ENCODE measurements around the gene MNX1.

The MNX1 gene

DNA sequence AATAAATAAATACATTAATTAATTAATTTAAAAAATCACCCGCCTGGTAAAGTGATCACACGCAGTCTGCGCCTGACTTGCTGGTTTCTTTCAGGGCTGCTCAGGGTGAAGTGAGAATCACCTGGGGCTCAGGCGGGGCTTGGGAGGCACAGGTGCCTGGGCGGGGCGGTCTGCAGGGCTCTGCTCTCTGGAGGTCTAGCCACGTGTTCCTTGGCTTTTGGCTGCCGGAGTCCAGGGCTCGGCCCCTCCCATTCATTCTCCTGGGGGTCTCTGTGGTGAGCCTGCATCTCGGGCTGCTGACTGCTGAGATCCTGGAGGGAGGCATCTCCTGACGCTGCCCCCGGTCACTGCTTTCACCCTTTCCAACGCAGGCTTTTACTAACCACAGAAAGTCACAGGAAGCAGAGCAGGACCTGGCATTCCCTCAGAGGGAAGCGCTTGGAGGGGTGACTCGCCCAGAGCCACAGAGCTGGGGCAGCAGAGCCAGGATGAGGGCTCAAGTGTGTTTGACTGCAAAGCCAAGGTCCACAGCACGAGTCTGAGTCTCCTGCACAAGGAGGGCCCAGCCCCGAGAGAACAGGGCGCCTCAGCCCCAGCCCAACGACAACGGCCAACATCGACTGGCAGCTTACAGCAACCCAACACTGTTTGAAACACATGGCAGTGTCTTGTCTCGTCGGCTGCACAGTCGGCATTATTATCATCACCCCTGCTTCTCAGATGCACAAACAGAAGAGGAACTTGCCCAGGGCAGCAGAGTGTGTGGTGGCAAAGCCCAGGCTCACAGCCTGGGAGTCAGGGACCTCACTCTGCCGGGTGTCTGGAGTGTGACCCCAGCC is 22.4 kb upstream of the MNX1 start:
- no peak for DNase-seq (ENCODE audit: low spot score)

DNA sequence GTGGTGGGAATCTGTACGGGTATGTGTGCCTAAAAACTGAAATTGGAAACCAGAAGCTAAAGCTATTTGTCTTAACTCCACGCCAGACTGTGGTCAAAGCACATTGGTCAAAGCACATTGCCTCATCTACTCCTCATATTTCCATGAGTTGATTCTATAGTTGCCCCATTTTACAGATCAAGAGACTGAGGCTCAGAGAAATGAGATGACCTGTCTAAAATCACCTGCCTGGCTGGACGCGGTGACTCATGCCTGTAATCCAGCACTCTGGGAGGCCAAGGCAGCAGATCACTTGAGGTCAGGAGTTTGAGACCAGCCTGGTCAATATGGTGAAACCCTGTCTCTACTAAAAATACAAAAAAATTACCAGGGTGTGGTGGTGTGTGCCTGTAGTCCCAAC is 21.7 kb upstream of the MNX1 start:
- DNase-seq (ENCODE audit: low spot score), result no peak

DNA sequence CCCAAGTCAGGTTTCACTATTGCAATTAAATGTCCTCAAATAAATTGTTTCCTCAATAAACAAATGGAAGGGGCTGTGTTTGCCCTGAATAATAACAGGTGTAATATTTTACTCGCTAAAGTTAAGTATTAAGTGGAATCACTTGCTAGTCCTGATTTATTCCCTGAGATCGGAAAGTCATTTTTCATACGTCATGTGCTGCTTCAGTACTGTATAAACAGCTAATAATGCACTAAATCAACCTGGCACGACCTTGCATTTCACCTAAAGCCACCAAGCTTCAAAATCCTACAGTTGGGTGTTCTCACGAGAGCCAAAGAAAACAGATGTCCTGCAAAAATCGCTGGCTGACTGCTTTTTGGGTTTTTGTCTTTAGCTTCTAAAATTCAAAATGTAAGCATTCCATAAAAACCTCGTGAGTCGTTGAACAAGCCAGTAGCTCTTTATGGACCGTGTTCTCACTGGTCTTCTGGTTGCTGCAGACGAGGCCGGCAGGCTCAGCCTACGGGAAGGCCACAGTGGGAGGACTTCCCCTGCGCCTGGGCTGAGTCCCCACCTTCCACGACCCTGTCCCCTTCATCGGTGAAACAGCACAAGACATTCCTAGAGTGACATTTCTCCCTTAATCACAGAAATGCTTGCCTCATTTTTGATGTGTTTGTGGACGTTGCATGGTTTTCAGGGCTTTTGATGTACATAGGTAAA is 17.9 kb upstream of the MNX1 start:
- DNase-seq (ENCODE audit: low spot score), result no peak

DNA sequence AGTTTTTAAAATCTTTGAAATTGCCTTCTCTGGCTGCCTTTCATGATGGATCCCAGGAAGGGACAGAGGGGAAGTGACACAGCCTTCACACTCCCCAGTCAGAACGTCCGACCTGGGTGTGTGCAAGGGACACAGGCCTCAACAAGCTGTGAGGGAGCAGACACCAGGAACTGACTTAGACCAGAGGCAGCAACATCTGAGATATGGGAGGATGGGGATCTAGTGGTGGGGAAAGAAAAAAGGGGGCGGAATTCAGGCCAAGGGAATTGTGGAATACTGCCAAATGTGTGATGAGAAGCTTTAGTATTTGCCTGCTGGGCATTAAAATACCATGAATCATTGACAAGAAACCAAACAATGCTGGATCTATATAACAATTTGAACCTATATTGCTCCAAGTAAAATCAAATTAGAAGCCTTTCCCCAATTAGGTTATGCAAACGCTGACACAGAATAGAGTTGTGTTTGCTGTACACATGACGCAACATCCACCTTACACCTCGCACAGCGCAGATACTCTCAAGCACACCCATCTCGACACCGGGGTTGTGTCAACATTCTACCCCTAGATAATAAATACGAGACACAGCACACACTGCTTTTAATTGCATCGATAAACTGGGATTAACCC is 17.2 kb upstream of the MNX1 start:
- DNase-seq (ENCODE audit: low spot score), result no peak

DNA sequence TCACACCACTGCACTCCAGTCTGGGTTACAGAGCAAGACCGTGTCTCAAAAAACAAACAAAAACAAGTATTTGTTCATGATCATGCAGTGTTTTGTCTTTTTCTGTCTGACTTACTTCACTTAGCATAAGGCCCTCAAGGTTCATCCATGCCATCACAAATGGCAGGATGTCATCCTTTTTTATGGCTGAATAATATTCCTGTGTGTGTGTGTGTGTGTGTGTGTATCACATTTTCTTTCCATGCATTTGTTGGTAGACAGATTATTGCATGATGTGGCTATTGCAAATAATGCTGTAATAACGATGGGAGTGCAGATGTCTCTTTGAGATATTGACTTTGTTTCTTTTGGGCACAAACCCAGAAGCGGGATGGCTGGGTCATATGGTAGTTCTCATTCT is 14.3 kb upstream of the MNX1 start:
- DNase-seq (ENCODE audit: low spot score), result no peak

DNA sequence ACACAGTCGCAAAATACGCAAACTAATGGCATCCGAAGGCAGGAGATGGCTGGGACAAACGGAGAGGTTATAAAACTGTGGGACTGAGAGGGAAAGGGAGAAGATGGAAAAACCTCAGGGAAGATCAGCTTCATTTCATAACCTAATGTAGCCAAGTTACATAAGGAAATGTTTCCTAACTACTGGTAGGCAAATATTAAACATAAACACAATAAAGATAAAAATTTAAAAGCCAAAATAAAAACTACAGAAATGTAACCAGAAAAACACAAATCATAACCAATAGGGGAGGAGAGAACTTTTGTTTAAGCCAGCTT is 13.1 kb upstream of the MNX1 start:
- DNase-seq (ENCODE audit: low spot score), result no peak

DNA sequence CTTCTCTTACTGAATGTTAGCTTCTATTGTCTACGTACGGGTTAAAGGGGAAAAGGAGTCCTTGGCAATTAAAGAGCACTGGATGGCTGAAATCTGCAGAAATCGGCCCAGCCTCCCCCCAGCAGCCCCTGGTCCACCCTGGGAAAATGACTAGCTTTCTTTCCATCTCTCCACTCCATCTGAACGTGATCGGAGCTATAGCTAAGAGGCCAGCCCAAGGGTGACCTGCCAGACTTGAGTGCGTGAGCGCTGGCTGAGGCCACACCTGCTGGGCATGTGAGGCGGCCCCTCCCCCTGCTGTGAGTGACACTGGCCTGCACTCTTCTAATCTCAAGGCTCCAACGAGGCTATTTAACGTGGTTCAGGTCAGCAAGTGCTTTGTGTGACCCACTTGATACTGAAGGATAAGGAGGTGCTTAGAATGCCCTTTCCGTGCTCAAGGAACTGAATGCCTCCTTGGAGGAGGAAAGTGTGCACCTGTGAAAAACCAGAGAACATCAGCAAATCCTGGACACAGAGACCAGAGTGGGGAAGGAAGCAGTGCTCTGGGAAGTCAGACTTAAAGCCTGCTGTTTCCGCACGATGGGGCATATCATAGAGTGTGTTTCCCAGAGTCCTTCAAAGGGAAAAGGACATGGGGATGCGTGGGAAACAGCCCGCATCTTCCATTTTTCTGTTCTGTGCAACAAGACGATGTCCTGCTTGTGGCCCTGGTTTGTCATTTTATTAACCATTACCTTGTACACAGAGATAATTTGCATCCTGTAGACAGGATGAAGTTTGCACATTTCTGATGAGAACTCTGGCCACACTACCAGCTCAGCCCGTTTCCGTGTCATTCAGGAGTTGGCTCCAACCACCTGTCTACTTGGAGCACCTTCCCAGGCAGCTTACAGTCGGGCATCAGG is 12.5 kb upstream of the MNX1 start:
- no peak for DNase-seq (ENCODE audit: low spot score)

DNA sequence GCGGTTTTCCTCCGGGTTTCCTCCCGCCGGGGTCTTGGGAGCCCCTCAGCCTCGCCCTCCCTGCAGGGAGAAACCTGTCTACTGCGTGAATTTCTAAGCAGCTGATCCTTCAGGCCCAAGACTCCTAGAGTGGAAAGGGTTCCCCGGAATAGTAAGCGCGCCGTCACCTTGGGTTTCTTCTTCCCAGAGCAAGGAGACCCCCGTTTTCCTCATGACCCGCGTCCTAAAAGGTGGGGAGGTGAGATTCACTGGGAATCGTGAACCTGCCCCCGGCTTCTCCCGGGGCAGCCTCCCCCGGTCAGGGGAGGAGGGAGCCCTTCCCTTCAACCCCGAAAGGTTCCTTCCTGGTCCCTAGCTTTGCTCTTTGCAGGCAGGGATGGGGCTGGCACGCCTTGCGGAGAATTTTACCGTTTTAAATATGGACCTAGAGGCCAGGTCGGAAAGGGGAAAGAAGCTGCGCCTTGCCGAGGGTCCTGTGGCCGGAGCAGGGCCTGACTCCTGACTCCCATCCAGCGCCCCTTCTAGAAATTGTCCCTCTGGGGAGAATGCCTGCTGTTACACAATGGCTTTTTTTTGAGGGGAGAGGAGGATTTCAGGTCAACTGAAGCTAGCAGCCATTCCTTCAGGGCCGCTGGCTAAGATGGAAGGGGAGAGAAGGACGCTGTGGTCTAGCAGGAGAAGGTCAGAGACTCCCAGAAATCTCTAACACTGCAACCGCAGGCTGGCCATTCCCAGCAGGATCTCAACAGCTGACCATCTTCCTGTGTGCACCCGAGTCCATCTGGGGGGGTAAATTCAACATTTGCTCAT is 11.6 kb upstream of the MNX1 start:
- no peak for DNase-seq (ENCODE audit: low spot score)

DNA sequence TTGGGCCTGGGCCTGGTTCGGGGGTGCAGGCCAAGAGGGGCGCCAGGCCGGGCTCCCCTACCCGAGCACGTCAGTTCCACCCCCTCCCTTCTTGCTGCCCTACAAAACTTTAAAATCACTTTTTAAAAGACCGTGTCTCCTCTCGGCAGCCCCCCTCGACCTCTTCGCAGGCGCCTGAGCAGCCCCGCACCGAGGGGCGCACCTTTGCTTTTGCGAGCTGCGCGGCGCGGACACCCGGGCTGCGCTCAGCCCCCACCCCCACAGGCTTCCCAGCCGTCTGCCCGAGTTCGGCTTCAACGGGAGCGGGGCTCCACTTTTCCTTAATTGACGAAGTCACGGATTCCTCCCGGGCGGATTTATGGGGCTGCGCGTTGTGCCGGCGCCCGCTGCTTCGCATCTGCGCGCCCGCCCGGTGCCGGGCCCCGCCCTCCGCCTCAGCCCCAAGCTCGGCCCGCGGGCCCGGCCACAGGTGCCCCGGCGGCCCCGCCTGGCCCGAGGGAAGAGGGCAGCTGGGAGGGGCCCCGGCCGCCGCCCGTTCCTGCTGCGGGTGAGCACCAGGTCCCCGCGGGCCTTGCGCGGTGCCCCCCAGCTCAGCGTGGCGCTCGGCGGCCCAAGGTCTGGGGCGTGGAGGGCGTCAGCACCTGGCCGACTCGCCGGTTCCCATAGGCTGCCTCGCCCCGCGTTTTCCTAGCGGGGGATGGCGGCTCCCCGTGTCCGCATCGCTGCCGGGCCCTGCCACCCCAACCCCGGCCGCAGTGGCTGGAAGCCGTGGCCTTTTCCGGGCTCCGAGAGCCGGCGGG is 10.8 kb upstream of the MNX1 start:
- DNase-seq (ENCODE audit: low spot score), result no peak

DNA sequence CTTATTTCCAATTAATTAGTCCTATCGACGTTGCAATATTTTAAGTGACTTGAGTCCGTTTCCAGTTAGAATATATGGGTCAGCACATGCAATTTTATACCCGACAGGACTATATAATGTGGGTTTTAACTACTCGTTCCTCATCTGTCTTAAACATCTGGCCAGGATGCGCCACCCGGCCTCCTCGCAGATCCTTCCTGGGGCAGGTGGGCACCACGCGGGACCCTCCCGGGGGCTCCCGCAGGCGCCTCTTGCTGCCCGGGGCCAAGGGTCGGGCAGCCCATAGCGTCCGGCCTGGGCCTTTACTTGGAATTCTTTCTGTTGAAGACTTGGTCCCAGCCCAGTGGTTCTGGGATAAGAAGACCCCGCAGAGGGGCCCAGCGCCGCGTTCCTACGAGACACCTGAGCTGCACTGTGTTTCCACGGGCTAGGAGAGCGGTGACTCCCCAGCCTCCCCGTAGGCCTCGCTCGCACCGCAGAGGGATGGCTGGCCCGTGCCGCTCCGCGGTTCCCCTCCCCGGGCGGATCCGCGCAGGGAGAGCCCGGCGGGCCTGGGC is 10.1 kb upstream of the MNX1 start:
- DNase-seq (ENCODE audit: low spot score), result no peak

DNA sequence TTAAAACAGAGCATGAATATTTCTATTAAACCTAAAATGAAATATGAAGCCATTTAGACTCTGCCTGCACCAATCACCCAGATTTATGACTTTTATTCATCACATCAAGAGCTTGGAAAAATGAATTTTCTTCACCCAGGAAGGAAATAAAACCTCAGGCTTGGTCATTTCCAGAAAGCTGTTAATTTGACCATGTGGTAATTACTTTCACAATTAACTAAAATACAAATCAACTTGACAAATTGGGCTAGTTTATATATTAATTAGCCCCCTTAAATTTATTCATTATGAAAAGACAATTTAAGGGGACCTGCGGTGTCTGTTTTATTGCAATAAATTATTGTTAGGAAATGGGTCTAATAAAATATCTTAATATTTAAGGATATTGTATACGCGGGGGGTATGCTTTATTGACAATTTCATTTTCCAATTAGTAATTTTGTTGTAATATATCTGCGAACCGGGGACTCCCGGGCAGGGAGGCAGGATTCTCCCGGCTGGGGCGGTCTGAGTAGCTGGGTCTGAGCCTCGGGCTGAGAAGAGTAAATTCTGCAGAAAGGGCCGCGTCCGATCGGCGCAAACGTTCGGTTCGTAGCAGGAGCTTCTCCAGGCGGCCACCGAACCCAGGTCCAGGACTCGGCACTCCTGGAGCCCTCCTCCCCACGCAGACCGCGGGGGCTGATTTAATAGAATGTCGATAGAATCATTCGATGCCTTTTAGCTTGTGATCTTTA is 9.4 kb upstream of the MNX1 start:
- no peak for DNase-seq (ENCODE audit: low spot score)

DNA sequence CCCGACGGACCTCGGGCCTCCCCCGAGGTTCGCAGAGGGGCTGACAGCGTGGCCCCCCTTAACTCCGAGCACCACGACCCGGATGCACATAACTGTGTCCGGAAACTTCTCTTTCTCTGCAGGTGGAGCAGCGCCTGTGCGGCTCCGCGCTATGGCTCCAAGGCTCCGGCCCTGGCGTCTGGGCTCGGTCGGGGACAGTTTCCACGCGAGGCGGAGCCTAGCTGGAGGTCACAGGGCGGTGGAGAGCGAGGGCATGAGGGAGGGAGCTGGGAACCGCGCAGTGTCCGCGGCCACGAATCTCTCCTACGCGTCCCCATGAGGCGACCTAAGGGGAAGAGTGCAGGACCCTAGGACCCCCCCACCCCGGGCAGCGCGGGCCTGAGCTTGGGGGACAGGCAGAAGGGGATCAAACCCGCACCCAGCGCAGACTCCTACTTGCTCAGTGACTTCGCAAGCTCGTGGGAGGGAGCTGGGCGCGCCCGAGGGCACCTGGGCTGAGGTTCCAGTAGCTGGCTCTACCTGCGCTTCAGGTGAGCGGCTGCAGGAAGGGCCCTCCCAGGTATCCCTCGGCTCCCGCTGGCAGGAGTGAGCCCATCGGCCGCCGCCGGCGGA is 8.6 kb upstream of the MNX1 start:
- no peak for DNase-seq (ENCODE audit: low spot score)

DNA sequence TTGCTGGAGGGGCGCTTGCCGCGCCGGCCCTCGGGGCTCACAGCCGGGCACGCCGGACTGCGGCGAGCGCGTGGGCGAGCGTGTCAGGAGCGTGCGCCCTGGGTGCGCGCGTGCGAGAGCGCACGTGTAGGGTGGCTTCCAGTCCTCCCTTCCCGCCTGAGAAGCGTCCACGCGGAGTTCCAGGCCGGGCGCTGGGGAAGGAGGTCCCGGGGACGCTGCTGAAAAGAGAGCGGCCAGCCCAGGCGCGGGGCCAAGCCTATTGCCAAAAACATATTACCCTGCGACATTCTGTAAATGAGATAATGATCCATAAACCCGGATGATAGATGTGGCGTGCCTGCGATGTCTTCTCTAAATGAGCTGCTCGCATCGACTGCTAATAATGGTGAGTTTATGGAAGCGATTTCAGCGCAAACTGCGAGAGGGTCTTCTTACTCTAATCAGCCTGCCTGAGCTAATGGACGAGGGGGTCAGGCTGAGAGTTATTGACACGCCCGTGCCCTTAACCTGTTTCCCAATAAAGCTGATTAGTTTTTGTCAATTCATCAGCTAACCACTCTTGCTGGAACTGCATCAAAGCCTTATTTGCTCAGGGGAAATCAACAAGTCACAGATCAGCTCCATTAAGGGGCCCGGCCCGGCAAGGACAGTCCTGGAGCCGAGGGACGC is 8.0 kb upstream of the MNX1 start:
- no peak for DNase-seq (ENCODE audit: low spot score)

DNA sequence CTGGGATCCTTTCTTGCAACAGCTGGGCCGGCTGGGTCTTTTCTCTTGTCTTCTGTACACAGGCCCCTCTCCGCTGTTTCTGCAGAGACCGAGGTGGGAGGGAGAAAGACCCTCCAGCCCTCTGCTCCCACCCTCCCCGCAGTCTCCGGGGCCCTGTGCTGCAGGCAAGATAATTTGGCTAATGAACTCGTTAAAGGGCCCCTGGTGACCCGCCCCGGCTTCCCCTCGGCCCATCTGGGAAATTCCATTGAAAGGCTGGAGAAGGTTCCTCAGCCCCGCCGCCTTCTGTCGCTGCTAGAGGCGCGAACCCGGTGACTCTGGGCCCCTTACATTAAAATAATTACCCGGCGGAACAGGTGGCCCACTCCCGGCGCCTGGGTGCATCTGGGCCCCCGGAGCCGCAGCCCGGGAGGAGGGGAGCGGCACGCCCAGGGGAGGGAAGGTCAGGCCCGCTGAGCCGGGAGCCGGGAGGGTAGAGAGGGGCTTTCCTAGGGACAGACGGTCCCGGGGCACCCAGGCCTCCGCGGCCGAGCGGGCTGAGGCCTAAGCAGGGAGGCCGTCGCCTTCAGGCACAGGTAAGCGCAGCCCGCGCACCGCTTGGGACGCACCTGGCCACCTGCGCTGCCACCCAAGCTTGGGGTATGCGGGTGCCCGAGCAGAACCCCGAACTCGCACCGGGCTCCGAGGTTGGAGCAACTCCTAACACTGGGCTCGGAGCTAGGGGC is 7.3 kb upstream of the MNX1 start:
- DNase-seq (ENCODE audit: low spot score), result no peak

DNA sequence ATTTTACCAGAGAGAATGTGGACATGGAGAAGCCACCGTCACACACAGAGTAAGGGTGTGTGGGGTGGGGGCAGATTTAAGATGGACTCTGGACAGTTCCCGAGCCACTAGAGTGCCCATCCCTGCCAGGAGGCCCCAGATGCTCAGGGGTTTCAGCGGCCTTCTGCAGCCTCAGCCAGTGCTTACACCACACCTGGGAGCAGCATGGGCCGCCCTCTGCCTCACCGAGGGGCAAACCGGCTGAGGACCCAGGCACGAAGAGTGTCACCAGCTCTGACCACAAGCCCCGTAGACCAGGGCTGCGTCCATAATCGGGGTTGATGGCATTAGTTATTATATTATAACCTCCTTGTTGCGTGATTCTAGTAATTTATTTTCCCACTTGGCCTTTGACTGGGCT is 6.7 kb upstream of the MNX1 start:
- no peak for DNase-seq (ENCODE audit: low spot score)

DNA sequence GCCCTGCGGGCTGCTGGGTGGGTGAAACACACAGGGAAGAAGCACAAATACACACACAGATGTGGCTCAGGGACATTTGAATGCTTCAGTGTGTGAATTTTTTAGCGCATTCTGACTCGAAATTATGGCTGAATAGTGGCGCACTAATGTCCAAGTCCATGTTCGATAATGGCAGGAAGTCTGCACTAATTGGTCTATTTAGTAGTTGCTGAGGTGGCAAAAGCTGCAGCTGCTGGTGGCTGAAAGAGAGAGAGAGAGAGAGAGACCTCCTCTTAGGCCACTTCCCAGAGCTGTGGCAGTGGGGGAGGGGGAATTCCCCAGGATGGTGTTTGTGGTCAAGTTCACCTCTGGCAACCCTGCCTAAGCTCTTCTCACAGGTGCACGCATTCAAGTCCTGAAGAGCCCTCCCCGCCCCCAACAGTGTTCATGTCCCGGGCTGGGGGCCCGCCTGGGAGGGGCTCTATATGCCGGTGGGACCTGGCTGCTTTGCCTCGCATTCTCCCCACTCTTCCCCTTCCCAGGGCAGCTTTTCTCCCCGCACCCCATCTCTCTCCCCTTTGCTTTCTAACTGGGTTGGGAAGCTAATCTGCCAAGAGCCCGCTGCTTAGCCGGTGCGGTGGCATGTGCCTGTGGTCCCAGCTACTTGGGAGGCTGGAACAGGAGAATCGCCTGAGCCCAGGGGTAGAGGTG is 6.0 kb upstream of the MNX1 start:
- no peak for DNase-seq (ENCODE audit: low spot score)

DNA sequence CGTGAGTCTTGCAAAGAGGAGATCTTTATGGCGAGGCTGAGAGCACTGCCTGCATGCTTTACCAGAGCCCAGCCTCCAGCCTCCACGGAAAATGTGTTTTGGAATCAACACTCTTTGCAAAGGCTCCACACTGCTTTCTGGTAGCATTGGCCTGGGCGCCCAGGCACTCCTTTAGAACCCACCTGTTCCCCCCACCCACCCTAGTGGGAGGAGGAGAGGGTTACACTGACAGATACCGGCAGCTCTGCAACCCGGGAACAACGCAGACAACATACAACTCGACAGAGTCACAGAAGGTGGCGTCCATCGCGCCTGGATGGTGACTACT is 5.5 kb upstream of the MNX1 start:
- no peak for DNase-seq (ENCODE audit: low spot score)
